ENCODE measurements around the gene ACSM6. TPM values are rescaled to one million over a fixed set of nuclear protein-coding genes. Genes with fewer than 3 reads are reported as not detected.
"Not testable (repeated sequence)": the region's sequence is repeated elsewhere in the genome, so short reads cannot be mapped to it uniquely, and the experiment has no call there.

Gene ACSM6
- total RNA-seq, 2 experiments from 2014 or later: not detected

DNA sequence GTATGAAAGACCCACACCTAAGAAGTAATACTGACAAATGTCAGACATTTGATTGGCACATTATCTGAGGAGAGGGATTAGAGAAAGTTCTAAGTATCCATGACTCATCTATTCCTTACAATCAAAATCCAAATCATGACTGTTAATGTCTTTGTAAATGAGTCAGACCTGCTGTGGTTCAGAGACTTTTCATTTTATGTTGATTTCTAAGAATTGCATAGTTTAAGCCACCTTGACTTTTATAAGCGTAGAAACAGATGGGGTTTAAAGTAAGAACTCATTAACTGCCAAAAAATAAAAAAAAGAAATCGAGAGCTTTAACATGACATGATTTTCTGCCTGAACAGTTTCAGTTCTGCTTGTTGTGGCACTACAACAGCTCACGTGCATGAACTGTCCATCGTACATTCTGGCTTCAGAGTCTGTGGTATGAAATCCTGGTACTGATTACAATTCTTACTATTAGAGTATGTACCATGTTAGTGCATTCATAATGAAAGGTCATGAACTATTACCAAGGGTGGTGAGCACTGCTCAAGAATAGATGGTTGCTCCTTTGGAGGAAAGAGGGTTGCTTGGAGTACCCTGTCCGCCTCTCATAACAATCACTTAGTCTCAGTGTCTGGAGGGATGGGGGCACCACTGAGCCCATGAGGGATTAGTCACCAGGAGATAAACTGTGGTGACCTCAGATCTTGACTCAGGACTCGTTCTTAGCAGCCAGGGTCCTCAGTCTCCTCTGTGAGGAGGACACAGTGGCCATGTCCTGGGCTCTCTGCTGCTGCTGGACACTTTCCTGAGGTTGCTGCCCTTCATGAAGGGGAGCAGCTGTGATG lies 42.2 kb downstream of the ACSM6 start:
- Histone ChIP-seq H3K4me1 (ENCODE audit: insufficient read depth, low read length) (no peaks in the 10 kb centered on the region), H3K4me3 (ENCODE audit: low read length) (no peak overlapping the region), H3K9me3 (ENCODE audit: control insufficient read depth in 1 of 2, insufficient read depth in 1 of 2, low read length in 2 of 2) (peaks cover 0 to 9% of the 10 kb centered on the region in 2 experiments), H3K27me3 (ENCODE audit: control insufficient read depth in 1 of 2, insufficient read depth in 2 of 2, low read length in 2 of 2) (no peaks in the 10 kb centered on the region), H3K36me3 (ENCODE audit: insufficient read depth, low read length) (no peaks in the 10 kb centered on the region), H3K27ac (ENCODE audit: low read depth in 1 of 2, low read length in 2 of 2) (no peak overlapping the region)
- no peak overlapping the region for H3K27ac Mint-ChIP-seq
- DNase-seq: peak in 1 of 14 experiments; percentile 8
- CTCF ChIA-PET: no interaction called here
- H3K4me3 Mint-ChIP-seq: no peak overlapping the region
- H3K4me1 Mint-ChIP-seq (ENCODE audit: low read depth): peaks cover 2% of the 10 kb centered on the region
- intact Hi-C loops (cut with DNase I, micrococcal nuclease): no loop called here
- H3K9me3 Mint-ChIP-seq: no peaks in the 10 kb centered on the region
- no peaks in the 10 kb centered on the region for H3K27me3 Mint-ChIP-seq
- H3K36me3 Mint-ChIP-seq (ENCODE audit: low read depth): no peaks in the 10 kb centered on the region
- POLR2A ChIA-PET: no interaction called here
- TF ChIP-seq, protein P1, sequence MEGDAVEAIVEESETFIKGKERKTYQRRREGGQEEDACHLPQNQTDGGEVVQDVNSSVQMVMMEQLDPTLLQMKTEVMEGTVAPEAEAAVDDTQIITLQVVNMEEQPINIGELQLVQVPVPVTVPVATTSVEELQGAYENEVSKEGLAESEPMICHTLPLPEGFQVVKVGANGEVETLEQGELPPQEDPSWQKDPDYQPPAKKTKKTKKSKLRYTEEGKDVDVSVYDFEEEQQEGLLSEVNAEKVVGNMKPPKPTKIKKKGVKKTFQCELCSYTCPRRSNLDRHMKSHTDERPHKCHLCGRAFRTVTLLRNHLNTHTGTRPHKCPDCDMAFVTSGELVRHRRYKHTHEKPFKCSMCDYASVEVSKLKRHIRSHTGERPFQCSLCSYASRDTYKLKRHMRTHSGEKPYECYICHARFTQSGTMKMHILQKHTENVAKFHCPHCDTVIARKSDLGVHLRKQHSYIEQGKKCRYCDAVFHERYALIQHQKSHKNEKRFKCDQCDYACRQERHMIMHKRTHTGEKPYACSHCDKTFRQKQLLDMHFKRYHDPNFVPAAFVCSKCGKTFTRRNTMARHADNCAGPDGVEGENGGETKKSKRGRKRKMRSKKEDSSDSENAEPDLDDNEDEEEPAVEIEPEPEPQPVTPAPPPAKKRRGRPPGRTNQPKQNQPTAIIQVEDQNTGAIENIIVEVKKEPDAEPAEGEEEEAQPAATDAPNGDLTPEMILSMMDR (IDR thresholded peaks at IDR 0.05): no peak
- ATAC-seq (ENCODE audit: poor library complexity): no peak

- H3K4me3 ChIP-seq (ENCODE audit: low read length): no peak overlapping the region
- H3K9me3 ChIP-seq (ENCODE audit: control insufficient read depth in 1 of 2, insufficient read depth in 1 of 2, low read length in 2 of 2): peaks cover 0 to 5% of the 10 kb centered on the region in 2 experiments
- ChIA-PET POLR2A (no interaction called here), CTCF (no interaction called here)
- no peaks in the 10 kb centered on the region for H3K4me1 ChIP-seq (ENCODE audit: insufficient read depth, low read length)
- Mint-ChIP-seq H3K27ac (no peak overlapping the region), H3K27me3 (no peaks in the 10 kb centered on the region), H3K36me3 (ENCODE audit: low read depth) (no peaks in the 10 kb centered on the region), H3K4me3 (no peak overlapping the region), H3K4me1 (ENCODE audit: low read depth) (no peaks in the 10 kb centered on the region), H3K9me3 (no peaks in the 10 kb centered on the region)
- TF ChIP-seq, protein P1 (IDR thresholded peaks at IDR 0.05): no peak
- intact Hi-C loops (cut with DNase I, micrococcal nuclease): no loop called here
- no peak overlapping the region for H3K27ac ChIP-seq (ENCODE audit: low read depth in 1 of 2, low read length in 2 of 2)
- ATAC-seq (ENCODE audit: poor library complexity) (no peak), DNase-seq (no peak)
- no peaks in the 10 kb centered on the region for H3K27me3 ChIP-seq (ENCODE audit: control insufficient read depth in 1 of 2, insufficient read depth in 2 of 2, low read length in 2 of 2)
- H3K36me3 ChIP-seq (ENCODE audit: insufficient read depth, low read length): no peaks in the 10 kb centered on the region
Measured at GRCh38 chr10:95237376-95238170, 43.5 kb downstream of the ACSM6 start.

- H3K9me3 ChIP-seq (ENCODE audit: control insufficient read depth in 1 of 2, insufficient read depth in 1 of 2, low read length in 2 of 2); H3K4me1 Mint-ChIP-seq (ENCODE audit: low read depth); H3K9me3 Mint-ChIP-seq; ATAC-seq (ENCODE audit: poor library complexity); H3K27me3 Mint-ChIP-seq; H3K27ac Mint-ChIP-seq; POLR2A ChIA-PET; H3K4me1 ChIP-seq (ENCODE audit: insufficient read depth, low read length); H3K36me3 ChIP-seq (ENCODE audit: insufficient read depth, low read length); CTCF ChIA-PET; H3K36me3 Mint-ChIP-seq (ENCODE audit: low read depth); H3K27ac ChIP-seq (ENCODE audit: low read depth in 1 of 2, low read length in 2 of 2); H3K4me3 Mint-ChIP-seq; DNase-seq; H3K27me3 ChIP-seq (ENCODE audit: control insufficient read depth in 1 of 2, insufficient read depth in 2 of 2, low read length in 2 of 2); H3K4me3 ChIP-seq (ENCODE audit: low read length): not testable (repeated sequence)
- intact Hi-C loops (cut with DNase I, micrococcal nuclease): loop anchor here (5.0 to 10.0 kb wide), 3 partner anchors 58 to 365 kb away; no protein-coding TSS in a partner anchor
Measured at GRCh38 chr10:95240096-95240495, 46.1 kb downstream of the ACSM6 start.
